Liver (tissue), 9 donors: ENCODE data around the gene ZCCHC14. TPM values are rescaled to one million over a fixed set of nuclear protein-coding genes. Genes with fewer than 3 reads are reported as not detected.

Experiments
- DNase-seq: peaks from one replicate; pipeline ENCODE4 v3.0.0-alpha.2; 2017; ENCODE audit warnings: low spot score
- H3K27ac ChIP-seq, 2 donors: one replicate each; pipeline ENCODE4 v1.7.0; 2013; ENCODE audit warnings: inconsistent platforms in 2 of 2, low read length in 2 of 2, control low read depth in 1 of 2, low read depth in 1 of 2, mild to moderate bottlenecking in 1 of 2
- H3K27me3 ChIP-seq, 4 donors: one replicate each; pipeline versions ENCODE4 v1.6.1 to v1.7.0; 2013; ENCODE audit warnings: low read length in 3 of 4, inconsistent platforms in 1 of 4, mild to moderate bottlenecking in 1 of 4, moderate library complexity in 1 of 4; ENCODE audit not compliant: control insufficient read depth in 4 of 4, insufficient read depth in 4 of 4
- H3K36me3 ChIP-seq, 4 donors: one replicate each; pipeline versions ENCODE4 v1.6.1 to v1.7.0; 2013; ENCODE audit warnings: low read length in 3 of 4, mild to moderate bottlenecking in 3 of 4, low read depth in 1 of 4, moderate library complexity in 1 of 4; ENCODE audit not compliant: control insufficient read depth in 4 of 4, insufficient read depth in 3 of 4
- H3K4me1 ChIP-seq, 4 donors: one replicate each; pipeline versions ENCODE4 v1.6.1 to v1.7.0; 2013; ENCODE audit warnings: low read length in 3 of 4, mild to moderate bottlenecking in 3 of 4, moderate library complexity in 1 of 4; ENCODE audit not compliant: control insufficient read depth in 4 of 4, insufficient read depth in 4 of 4
- H3K4me3 ChIP-seq, 3 donors: one replicate each; pipeline versions ENCODE4 v1.6.1 to v1.7.0; 2013; ENCODE audit warnings: low read length in 3 of 3, control low read depth in 1 of 3, low read depth in 1 of 3, mild to moderate bottlenecking in 1 of 3
- H3K9ac ChIP-seq, 2 donors: one replicate each; pipeline ENCODE4 v1.7.0; 2013; ENCODE audit warnings: low read length in 2 of 2, mild to moderate bottlenecking in 2 of 2, moderate library complexity in 2 of 2, control low read depth in 1 of 2, low read depth in 1 of 2
- H3K9me3 ChIP-seq, 4 donors: one replicate each; pipeline versions ENCODE4 v1.6.1 to v1.7.0; 2013; ENCODE audit warnings: low read length in 3 of 4; ENCODE audit not compliant: control insufficient read depth in 4 of 4
- CTCF ChIP-seq: fragments of 150-350 bp; IDR thresholded peaks from 2 replicates; pipeline ENCODE4 v1.5.1; 2017; ENCODE audit warnings: improper control_type of control experiment, low read depth, low read length; ENCODE audit not compliant: missing input control
- EGR1 ChIP-seq, 2 donors: IDR thresholded peaks; 2 replicates each; pipeline ENCODE4 v1.6.1; 2016 to 2018; ENCODE audit warnings: antibody characterized with exemption in 2 of 2, low read depth in 2 of 2
- GABPA ChIP-seq, 2 donors: IDR thresholded peaks in 1 of 2; conservative IDR thresholded peaks in 1 of 2; 2 replicates each; pipeline ENCODE4 v1.6.1; 2016; ENCODE audit warnings: antibody characterized with exemption in 2 of 2, mild to moderate bottlenecking in 1 of 2, moderate library complexity in 1 of 2
- HNF4A ChIP-seq, 2 donors: conservative IDR thresholded peaks; 2 replicates each; pipeline ENCODE4 v1.6.1; 2016; ENCODE audit warnings: antibody characterized with exemption in 2 of 2, mild to moderate bottlenecking in 2 of 2
- HNF4G ChIP-seq: IDR thresholded peaks from 2 replicates; pipeline ENCODE4 v1.6.1; 2016; ENCODE audit warnings: antibody characterized with exemption
- JUND ChIP-seq, 2 donors: IDR thresholded peaks; 2 replicates each; pipeline ENCODE4 v1.6.1; 2016; ENCODE audit warnings: antibody characterized with exemption in 2 of 2
- MAX ChIP-seq: IDR thresholded peaks from 2 replicates; pipeline ENCODE4 v1.6.1; 2016; ENCODE audit warnings: antibody characterized with exemption
- NR2F2 ChIP-seq: IDR thresholded peaks from 2 replicates; pipeline ENCODE4 v1.6.1; 2016; ENCODE audit warnings: antibody characterized with exemption
- RXRA ChIP-seq, 2 donors: IDR thresholded peaks; 2 replicates each; pipeline ENCODE4 v1.6.1; 2017 to 2018; ENCODE audit warnings: antibody characterized with exemption in 2 of 2, mild to moderate bottlenecking in 1 of 2
- SP1 ChIP-seq: IDR thresholded peaks from 2 replicates; pipeline ENCODE4 v1.6.1; 2018; ENCODE audit warnings: antibody characterized with exemption, mild to moderate bottlenecking
- YY1 ChIP-seq: IDR thresholded peaks from 2 replicates; pipeline ENCODE4 v1.6.1; 2016; ENCODE audit warnings: antibody characterized with exemption, mild to moderate bottlenecking
- ZBTB33 ChIP-seq: IDR thresholded peaks from 2 replicates; pipeline ENCODE4 v1.6.1; 2016; ENCODE audit warnings: antibody characterized with exemption
- WGBS: extraction: QIAGEN DNeasy Blood & Tissue Kit; methylation state at CpG from one replicate; pipeline ENCODE4 v1.1.7; 2013; 5-methylcytosine and 5-hydroxymethylcytosine counted together
- polyA plus RNA-seq, 2 donors: library from polyadenylated mRNA; stranded (reverse) in 1 of 2; unstranded in 1 of 2; fragments of 200-250 nt in 1 of 2; fragments of >200 nt in 1 of 2; fragmentation: Nextera tagmentation in 1 of 2; extraction: Ambion mirVana in 1 of 2; gene quantifications; one replicate each; pipeline versions ENCODE4 v1.2.1 to v1.2.3, GENCODE V29; 2013 to 2015
- total RNA-seq, 2 donors: library from RNA; depleted of rRNA; stranded (reverse); fragments of >200 nt; gene quantifications; one replicate each; pipeline ENCODE4 v1.2.3, GENCODE V29; 2014
- TF ChIP-seq, protein P1 (sequence below): IDR thresholded peaks from 2 replicates; pipeline ENCODE4 v1.6.1; 2016; ENCODE audit warnings: antibody characterized with exemption
- TF ChIP-seq, protein P2 (sequence below): IDR thresholded peaks from 2 replicates; pipeline ENCODE4 v1.6.1; 2016; ENCODE audit warnings: antibody characterized with exemption, mild to moderate bottlenecking
- donor health status: healthy.
- donor health status: healthy.
- donor health status: healthy.
- donor health status: healthy.
- donor health status: healthy.

Gene ZCCHC14
- total and polyA plus RNA-seq, 4 donors = 6.3 to 21.7 (median 8.0) TPM

- Histone ChIP-seq H3K4me3 (no peak overlapping the region), H3K27ac (no peak overlapping the region), H3K36me3 (peaks cover 0 to 33% (median 13%) of the 10 kb centered on the region in 4 donors), H3K4me1 (peaks cover 0 to 6% (median 0%) of the 10 kb centered on the region in 4 donors), H3K9me3 (no peaks in the 10 kb centered on the region), H3K27me3 (no peaks in the 10 kb centered on the region), H3K9ac (no peak overlapping the region)
- TF ChIP-seq JUND (IDR thresholded peaks at IDR 0.05) (no peak), NR2F2 (no peak), HNF4G (no peak), ZBTB33 (no peak), SP1 (no peak), YY1 (no peak), MAX (no peak)
- TF ChIP-seq, protein P1, sequence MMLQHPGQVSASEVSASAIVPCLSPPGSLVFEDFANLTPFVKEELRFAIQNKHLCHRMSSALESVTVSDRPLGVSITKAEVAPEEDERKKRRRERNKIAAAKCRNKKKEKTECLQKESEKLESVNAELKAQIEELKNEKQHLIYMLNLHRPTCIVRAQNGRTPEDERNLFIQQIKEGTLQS = no peak
- TF ChIP-seq, protein P2, sequence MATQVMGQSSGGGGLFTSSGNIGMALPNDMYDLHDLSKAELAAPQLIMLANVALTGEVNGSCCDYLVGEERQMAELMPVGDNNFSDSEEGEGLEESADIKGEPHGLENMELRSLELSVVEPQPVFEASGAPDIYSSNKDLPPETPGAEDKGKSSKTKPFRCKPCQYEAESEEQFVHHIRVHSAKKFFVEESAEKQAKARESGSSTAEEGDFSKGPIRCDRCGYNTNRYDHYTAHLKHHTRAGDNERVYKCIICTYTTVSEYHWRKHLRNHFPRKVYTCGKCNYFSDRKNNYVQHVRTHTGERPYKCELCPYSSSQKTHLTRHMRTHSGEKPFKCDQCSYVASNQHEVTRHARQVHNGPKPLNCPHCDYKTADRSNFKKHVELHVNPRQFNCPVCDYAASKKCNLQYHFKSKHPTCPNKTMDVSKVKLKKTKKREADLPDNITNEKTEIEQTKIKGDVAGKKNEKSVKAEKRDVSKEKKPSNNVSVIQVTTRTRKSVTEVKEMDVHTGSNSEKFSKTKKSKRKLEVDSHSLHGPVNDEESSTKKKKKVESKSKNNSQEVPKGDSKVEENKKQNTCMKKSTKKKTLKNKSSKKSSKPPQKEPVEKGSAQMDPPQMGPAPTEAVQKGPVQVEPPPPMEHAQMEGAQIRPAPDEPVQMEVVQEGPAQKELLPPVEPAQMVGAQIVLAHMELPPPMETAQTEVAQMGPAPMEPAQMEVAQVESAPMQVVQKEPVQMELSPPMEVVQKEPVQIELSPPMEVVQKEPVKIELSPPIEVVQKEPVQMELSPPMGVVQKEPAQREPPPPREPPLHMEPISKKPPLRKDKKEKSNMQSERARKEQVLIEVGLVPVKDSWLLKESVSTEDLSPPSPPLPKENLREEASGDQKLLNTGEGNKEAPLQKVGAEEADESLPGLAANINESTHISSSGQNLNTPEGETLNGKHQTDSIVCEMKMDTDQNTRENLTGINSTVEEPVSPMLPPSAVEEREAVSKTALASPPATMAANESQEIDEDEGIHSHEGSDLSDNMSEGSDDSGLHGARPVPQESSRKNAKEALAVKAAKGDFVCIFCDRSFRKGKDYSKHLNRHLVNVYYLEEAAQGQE = no peak
- 95% methylated on average over 3 of the region's 3 CpGs for WGBS
- DNase-seq = no peak
Observed at GRCh38 chr16:87443964-87444363, 48.9 kb downstream of the ZCCHC14 start.

GRCh38 chr16:87443016-87443415 is 49.8 kb downstream of the ZCCHC14 start:
- DNase-seq = no peak
- no peak for TF ChIP-seq CTCF
- TF ChIP-seq HNF4A (conservative IDR thresholded peaks at IDR 0.05) = no peak
- TF ChIP-seq ZBTB33 = no peak
- no peak for TF ChIP-seq EGR1 (IDR thresholded peaks at IDR 0.05; ENCODE audit: low read depth in 2 of 2)
- TF ChIP-seq, protein P2 = no peak
- no peak for TF ChIP-seq YY1
- TF ChIP-seq RXRA (IDR thresholded peaks at IDR 0.05) = no peak
- TF ChIP-seq GABPA (IDR thresholded peaks at IDR 0.05 in 1 of 2, conservative IDR thresholded peaks at IDR 0.05 in 1 of 2) = no peak
- H3K9ac ChIP-seq = no peak overlapping the region
- no peaks in the 10 kb centered on the region for H3K9me3 ChIP-seq
- peaks cover 0 to 24% (median 10%) of the 10 kb centered on the region in 4 donors for H3K36me3 ChIP-seq
- no peaks in the 10 kb centered on the region for H3K27me3 ChIP-seq
- no peak overlapping the region for H3K27ac ChIP-seq
- H3K4me1 ChIP-seq = peaks cover 0 to 6% (median 1%) of the 10 kb centered on the region in 4 donors
- H3K4me3 ChIP-seq = no peak overlapping the region
- WGBS = over 99% methylated on average over 8 of the region's 8 CpGs
